Activated T-cell treated with anti-CD3 and anti-CD28 coated beads for 48 hours (primary cell): ENCODE results near the gene OIT3.

Experiments
- DNase-seq: peaks from one replicate; pipeline ENCODE4 v3.0.0-alpha.2; 2020; ENCODE audit warnings: low read depth

OIT3 gene

DNA sequence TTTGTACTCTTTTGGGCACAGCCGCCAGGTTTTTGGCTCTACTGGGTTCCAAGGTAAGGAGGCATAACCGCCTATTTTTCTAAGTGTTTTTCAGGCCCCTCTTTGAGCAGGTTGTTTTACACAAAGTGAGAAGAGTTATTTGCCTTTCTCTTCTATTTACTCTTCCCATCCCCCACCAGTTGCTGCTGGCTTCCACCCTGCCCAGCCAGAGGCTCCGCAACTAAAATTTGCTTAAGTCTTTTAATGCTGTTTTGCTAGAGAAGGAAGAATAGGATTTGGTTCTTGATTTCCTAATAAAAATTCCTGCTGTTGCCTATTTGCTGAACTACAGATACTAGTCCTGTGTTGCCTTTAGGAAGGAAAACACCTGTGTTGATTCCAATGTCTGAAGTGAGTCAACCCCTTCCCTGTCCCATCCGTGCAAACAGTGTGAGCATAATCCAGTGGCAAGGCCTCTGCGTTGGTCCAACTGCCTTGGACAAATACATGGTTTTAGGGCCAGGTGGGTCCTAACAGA lies 59.2 kb downstream of the OIT3 start:
- no peak for DNase-seq

DNA sequence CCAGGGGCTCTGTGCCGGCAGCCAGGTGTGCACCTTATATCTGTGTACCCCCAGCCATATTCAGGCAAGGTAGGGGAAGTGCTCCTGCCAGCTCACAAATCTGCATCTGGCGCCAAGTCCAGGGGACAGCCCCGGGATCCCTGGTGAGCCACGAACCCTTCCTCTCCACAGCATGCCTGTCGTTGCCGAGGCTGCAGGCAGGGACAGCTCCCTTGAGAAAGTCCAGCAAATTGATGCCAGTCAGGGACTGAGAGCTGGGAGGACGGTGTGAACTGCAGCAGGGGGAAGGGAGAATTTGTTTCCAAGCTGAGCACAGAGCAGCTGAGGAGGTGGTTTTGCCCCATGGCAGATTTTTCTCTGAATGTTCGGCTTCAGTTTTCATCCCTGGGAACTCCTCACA lies 60.1 kb downstream of the OIT3 start:
- DNase-seq, result no peak

DNA sequence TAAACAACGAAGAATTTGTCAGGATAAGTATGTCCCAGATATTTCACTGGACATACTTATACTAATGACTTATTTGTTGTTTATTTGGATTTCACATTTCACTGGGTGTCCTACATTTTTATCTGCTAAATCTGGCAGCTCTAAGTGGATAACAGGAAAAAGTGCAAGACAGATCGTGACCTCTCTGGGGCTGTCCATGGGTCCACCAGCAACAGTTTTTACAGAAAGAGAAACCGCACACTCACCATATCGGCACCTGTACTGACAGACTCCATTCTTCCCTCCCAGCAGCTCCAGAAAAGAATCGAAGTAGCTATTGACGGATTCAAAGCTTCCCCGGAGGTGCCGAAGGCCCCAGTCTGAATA lies 60.7 kb downstream of the OIT3 start:
- no peak for DNase-seq

DNA sequence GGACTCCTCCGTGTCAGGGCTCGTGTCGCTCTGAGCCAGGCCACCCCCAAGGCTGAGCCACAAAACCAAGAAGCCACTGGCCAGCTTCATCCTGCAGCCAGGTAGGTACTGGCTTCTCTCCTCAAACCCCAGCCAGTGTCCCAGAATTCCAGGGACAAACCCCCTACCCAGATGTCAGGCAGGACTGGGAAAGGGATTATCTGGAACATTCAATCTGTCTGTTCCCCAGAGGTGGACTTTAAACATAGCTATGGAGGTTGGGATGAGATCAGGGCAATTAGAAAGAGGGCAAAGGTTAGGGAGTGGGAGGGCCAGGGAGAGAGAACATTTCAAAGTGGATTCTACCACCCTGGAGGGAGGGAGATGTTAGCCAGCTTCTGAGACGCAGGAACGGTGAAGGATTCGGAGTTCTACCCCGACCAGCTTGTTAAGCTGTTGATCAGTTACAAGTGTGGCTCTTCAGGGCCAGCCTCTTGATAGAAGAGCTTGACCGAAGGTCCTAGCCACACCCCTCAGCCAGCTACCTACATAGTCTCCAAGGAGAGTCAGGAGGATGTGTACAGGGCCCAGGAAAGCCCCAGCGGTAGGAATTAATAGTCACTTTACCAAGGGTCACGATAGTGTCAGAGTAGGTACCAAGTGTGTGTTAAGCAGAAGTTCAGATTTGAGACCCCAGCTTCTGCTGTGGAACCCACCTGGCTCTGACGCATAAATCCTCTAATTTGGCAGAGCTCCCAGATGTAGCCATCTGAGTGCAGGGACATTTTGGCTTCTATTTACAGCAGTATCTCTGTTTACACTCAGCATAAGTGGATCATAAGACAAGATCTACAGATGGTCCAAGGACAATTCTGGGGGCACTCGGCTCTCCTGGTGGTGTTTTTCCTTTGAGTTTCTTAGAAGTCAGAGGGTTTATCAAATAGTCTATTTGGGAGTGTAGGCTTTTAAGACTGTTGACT lies 61.3 kb downstream of the OIT3 start, which contains the start of gene PLA2G12B:
PLA2G12B (minus strand) TSS at position 211 of the 959 bp plus-strand sequence; CDS start at position 90, 121 bp downstream.
- no peak for DNase-seq

DNA sequence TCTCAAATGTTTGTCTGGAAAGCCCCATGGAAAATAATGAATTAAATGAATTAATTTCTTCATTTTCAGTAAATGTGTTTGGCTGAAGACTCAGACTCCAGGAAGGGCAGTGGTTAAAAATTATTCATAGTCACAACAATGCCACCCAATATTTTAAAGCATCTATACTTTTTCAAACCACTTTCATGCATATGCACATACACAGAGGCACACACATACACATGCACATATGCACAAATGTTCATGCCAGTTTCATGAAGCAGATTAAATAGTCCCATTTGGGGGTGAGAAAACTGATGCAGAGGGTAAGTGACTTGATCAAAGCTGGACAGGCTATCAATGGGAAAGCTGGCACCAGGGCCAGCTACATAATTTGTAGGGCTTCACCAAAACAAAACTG lies 62.5 kb downstream of the OIT3 start:
- no peak for DNase-seq

DNA sequence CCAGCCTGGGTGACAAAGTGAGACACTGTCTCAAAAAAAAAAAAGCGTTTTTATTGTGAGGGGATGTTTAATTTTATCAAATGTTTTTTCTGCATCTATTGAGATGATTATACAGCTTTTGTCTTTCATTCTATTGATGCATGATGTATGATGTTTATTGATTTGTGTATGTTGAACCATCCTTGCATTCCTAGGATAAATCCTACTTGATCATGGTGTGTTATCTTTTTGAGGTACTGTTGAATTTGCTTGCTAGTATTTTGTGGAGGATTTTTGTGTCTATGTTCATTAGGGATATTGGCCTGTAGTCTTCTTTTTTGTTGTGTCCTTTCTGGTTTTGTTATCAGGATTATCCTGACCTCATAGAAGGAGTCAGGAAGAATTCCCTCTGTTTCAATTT lies 83.3 kb downstream of the OIT3 start:
- DNase-seq, result no peak

DNA sequence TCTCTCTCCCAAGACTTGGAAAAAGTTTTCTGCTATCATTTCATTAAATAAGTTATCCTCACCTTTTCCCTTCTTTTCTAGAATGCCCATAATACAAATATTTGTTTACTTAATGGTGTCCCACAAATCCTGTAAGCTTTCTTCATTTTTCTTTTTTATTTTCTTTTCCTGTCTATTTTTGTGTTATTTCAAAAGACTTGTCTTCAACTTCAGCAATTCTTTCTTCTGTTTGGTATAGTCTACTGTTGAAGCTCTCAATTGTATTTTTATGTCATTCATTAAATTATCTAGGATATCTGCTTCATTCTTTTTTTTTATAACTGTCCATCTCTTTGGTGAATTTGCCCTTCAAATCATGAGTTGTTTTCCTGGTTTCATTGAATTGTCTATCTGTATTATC lies 86.2 kb downstream of the OIT3 start:
- no peak for DNase-seq

DNA sequence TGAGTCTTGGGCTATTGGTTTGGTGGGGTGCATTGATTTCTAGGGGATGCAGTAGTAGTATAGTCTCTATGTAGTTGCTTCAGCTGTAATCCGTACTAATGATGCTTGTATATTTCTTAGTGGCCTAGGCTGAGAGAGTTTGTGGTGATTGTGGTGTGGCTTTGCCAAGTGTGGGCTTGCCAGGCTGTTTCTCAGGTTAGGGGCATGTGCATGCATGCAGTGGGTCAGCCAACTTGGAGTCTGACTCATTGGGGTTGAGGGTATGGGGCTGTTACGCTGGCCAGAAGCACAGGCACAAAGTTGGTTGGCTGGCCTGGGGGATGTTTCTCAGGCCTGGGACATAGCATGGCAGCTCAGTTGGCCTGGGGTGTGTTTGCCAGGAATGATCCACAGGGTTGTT lies 86.8 kb downstream of the OIT3 start:
- no peak for DNase-seq

DNA sequence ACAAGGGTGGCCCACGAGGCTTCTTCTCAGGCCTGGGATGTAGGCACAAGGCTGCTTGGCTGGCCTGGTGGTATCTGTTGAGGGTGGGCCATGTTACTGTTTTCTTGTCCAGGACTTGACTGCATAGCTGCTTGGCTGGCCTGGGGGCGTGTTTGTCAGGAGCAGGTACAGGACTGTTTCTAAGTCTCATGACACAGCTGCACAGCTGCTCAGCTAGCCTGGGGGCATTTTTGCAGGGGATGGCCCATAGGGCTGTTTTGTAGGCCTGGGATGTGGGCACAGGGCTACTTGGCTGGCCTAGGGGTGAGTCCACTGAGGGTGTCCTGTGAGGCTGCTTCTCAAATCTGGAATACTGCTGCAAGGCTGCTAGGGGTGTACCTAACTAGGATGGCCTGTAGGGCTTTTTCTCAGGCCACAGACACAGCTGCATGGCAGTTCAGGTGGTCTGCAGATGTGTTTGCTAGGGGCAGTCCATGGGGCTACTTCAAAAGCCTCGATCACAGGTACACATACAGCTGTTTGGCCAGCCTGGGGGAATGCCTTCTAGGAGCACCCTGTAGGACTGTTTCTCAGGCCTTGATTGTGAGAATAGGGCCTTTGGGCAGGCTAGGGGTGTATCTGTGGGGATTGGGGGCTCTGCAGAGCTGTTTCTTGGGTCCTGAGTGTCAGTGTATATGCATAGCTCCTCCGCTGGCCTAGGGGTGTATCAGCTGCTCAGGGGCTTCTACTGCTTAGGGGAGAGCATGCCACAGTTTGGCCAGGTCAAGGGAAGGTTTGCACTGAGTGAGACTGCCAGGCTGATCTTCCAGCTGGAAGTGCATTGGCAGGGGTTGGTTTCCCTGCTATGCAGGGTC lies 87.7 kb downstream of the OIT3 start:
- DNase-seq, result no peak

DNA sequence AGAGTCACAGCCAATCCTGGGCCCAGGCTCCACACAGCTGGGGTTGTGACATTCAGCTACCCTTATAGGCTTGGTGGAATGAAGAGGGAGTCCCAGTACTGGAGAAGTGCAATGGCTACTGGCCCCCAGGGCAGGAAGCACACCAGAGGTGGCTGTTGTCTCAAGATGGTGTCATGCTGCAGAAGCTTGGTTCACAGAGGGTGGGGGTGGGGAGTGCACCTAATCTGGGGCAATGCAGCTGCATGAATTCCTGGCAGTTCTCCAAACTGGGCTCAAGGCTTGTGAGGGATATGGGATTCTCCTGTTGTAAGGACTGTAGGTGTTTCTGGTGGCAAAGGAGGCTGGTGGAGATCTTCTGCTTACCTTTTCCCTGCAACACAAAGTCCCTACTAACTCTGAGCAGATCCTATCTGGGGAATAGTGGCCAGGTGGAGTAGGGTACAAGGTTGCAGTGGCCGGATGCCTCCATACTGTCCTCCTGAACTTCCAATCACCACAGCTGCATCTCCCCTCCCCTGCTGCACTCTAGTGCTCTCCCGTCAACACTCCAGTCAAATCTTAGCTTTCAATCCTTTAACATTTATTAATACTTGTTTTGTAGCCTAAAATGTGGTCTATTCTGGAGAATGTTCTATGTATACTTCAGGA lies 88.5 kb downstream of the OIT3 start:
- no peak for DNase-seq
